Activated CD8-positive, alpha-beta memory T cell treated with anti-CD3 and anti-CD28 coated beads for 4 hours (primary cell): ENCODE results near the gene PRR12.
"Not testable (repeated sequence)": the region's sequence is repeated elsewhere in the genome, so short reads cannot be mapped to it uniquely, and the experiment has no call there.

Experiments
- DNase-seq, 2 donors: peaks; one replicate each; pipeline ENCODE4 v3.0.0-alpha.2; 2020; ENCODE audit warnings: low read depth in 2 of 2

The PRR12 gene

DNA sequence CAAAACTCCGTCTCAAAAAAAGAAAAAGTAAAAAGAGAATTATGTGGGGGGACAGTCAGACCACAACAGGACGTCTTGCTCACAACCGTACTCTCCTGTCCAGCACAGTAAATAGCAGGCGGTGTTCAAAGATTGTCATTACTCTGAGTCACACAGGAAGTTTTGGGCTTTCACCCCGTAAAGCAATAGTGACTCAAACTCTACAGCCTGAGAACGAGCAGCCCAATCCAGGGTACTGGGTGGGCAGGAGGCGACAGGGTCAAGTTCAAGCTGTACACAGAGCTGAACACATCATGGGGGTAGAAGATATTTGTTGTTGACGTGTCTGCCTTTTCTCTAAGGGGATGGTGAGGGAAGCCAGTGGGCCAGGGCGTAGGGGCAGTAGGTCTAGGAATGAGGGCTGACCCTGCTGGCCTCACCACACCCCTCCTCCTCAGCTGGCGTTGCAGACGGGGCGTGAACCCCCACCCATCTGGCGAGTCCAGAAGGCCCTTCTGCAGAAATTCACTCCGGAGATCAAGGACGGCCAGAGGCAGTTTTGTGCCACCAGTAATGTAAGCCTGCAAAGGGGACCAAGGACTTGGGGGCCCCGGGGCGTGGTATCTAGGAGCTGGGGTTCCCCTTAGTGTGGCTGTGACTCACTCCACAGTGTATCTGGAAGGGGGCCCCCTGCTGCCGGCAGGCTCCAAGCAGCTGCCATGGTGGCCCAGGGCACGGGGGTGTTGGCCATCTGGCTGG is 23.3 kb downstream of the PRR12 start:
- DNase-seq, result no peak

DNA sequence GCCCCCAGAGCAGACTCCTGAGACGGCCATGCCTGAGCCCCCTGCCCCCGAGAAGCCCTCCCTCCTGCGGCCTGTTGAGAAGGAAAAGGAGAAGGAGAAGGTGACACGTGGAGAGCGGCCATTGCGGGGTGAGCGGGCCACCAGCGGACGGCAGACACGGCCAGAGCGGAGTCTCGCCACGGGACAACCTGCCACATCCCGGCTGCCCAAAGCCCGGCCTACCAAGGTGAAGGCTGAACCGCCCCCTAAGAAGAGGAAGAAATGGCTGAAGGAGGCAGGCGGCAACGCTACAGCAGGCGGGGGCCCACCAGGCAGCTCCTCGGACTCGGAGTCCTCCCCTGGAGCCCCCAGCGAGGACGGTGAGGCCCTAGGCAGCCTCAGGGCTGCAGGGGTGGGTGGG is 24.9 kb downstream of the PRR12 start:
- DNase-seq, result no peak

DNA sequence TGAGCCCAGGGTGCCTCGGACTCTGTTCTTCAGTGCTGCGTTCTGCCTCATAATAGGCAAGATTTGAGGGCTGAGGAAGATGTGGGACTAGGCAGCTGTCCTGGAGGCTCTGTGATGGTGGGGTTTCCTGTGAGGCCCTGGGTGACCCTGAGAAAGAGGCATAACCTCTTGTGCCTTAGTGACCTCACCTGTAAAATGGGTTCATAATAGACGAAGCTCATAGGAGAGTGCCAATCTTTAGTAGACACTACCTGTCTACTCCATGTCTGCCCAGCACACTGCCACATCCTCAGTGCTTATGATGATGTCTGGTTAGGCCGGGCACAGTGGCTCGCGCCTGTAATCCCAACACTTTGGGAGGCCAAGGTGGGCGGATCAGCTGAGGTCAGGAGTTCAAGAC is 25.6 kb downstream of the PRR12 start:
- DNase-seq, result no peak

- no peak for DNase-seq
Measured at GRCh38 chr19:49616945-49617344, 26.0 kb downstream of the PRR12 start.

DNA sequence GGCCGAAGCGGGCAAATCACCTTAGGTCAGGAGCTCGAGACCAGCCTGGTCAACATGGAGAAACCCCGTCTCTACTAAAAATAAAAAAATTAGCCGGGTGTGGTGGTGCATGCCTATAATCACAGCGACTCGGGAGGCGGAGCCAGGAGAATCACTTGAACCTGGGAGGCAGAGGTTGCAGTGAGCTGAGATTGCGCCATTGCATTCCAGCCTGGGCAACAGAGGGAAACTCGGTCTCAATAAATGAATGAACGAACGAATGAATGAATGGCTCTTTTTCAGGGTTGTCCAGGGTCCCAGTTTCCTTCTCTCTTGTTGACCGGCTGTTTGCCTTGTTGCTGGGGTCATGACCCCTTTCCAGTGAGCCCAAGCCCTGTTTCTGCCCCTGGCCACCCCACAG is 26.9 kb downstream of the PRR12 start:
- not testable (repeated sequence) for DNase-seq

DNA sequence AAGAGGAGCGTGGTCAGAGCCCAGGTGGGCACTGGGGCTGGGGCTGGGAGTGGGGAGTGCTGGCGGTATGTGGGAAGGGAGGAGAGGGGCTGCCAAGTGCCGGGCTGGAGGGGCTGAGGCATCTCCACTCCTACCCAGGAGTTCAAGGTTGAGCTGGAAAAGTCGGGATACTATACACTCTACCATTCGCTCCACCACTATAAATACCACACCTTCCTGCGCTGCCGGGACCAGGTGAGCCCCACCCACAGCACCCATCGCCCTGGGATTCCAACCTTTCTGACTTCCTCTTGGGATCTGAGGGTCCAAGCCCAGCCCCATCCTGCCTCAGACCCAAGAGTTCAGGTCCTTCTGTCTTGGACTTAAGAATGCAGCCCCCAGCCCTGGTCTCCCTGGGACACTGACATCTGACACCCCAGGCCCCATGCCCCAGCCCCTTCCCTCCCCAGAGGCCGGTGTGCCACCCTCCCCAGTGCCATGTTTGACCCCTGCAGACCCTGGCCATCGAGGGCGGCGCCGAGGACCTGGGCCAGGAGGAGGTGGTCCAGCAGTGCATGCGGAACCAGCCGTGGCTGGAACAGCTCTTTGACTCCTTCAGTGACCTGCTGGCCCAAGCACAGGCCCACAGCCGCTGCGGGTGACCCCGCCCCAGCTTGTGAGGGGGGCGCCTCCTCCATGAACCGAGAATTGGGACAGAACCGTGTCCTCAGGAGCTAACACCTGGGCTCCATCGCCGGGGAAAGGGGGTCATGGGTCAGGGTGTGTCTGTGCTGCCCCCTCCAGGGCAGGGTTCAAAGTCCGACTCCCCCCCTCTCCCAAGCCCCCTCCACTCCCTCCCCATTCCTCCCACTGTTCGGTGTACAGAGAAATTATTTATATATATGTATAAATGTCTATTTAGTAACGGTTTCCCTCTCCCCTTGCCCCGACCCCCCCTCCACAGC is 34.3 kb downstream of the PRR12 start:
- no peak for DNase-seq

DNA sequence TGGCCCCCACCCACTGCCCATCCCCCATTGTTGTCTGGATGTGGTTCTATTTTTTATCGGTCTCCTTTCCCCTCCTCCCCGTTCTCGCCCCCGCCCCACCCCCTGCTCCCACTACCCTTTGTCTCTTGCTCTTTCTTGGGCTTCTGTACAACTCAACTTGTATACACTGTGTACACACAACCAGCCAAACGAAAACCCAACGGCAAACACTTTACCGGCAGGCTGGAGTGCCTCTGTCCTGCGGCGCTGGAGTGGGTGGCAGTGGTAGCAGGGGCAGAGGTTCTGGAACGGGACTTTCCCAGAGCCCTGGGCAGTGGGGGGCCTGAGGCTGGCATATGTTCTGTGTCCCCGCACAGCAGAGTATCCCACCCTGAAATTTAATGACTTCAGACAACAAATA is 35.2 kb downstream of the PRR12 start:
- no peak for DNase-seq

DNA sequence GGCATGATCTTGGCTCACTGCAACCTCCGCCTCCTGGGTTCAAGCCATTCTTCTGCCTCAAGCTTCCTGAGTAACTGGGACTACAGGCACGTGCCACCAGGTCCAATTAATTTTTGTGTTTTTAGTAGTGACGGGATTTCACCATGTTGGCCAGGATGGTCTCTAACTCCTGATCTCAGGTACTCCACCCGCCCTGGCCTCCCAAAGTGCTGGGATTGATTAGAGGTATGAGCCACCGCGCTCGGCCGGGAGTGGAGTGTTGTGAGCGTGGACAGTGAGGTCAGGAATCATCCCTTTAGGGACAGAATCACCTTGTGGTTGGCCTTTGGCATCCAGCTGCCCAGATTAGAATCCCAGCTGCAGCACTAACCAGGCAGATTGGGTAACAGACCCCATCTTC is 38.7 kb downstream of the PRR12 start:
- no peak for DNase-seq

DNA sequence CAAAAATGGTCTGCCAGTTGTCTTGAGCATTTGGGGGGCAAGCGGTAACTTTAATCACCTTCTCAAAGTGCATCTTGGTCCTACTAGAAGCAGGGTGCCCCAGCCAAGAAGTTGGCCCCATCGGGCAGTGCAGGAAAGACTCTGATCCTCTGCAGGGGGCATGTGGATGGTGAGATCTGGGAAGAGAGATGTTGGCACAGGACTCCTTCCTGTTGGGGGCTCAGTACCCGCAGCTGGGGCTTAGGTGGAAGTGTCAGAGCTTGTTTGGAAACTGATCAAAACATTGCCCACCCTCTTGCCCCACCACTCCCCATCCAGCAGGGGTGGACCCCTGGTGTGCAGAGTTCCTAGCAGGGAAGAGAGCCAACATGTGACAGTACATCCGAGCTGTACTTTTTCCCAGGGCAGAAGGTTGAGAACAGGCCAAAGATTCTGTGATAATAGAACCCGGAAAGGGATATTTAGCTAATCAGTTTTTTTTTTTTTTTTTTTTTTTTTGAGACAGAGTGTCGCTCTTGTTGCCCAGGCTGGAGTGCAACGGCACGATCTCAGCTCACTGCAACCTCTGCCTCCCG is 40.1 kb downstream of the PRR12 start:
- DNase-seq, result no peak

DNA sequence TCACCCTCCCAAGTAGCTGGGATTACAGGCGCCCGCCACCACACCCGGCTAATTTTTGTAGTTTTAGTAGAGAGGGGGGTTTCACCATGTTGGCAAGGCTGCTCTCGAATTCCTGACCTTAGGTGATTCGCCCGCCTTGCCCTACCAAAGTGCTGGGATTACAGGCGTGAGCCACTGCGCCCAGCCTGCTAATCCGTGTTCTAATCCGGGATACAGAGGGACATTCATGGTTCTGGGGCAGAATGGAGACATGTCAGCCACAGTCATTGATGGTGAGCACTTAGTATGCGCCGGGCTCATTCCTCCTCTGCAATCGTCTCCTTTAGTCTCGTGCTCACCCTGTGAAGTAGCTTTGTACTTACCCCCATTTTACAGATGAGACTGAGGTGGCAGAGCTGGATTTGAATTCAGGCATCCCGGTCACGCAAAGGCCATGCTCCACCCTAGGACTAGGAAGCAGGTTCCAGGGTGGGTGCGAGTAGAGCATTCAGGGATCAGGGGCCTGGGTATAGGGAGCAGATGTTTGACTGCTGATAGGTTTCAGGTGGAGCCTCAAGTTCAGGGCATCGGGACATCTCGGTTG is 40.7 kb downstream of the PRR12 start:
- no peak for DNase-seq

DNA sequence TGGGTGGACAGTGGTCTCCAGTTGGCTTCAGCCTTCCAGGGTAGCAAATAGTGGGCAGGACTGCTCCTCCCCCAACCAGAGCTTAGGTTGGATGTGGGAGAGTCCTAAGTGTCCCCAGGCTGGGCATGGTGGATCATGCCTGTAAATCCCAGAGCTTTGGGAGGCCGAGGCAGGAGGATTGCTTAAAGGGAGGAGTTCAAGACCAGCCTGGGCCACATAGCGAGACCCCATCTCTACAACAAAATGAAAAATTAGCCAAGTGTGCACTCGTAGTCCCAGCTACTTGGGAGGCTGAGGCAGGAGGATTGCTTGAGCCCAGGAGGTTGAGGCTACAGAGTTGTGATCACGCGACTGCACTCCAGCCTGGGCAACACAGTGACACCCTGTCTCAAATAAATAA is 41.6 kb downstream of the PRR12 start:
- no peak for DNase-seq

- DNase-seq, result not testable (repeated sequence)
Measured at GRCh38 chr19:49633273-49633672, 42.3 kb downstream of the PRR12 start.

- DNase-seq, result no peak
Measured at GRCh38 chr19:49635530-49636232, 44.7 kb downstream of the PRR12 start.

- DNase-seq, result no peak
Measured at GRCh38 chr19:49636233-49636932, 45.4 kb downstream of the PRR12 start.

DNA sequence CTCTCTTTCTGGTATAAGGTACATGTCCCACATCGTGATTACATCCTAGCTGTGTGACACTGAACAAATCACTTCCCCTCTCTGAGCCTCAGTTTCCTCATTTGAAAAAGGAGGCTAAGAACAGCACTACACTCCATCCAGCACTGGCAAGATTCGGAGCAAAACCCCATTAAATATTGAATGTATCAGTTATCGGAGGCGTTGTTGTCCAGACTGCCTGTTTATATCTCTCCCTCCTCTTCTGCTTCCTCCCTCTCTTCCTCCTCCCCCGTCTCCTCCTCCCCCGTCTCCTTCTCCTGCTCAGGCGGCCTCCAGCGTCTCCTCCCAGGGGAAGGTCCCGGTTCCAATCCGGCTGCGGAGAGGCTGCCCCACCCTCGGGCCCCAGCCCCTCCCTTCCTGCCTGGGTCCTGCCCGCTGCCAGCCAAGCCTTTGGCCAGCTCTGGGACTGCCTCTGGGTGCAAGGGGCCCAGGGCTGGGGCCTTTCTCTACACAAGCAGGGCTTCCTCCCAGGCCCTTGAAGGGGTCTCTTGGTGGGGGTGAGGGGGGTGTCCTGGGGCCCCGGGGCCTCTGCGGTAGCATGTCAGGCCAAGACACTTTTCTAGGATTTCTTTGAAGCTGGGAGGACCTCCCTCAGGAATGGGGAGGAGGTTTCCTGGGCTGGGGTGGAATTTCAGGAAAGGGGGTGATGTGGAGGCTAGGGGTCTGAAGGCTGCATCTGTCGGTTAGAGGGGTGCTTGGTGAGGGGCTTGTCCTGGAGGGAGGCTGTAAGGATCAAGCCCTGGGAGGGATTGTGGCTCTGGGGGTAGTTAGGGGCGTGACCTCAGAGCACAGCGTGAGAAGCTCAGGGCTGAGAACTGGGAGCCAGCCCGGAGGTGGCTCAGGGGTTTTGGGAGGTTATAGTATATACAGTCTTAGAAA is 47.1 kb downstream of the PRR12 start:
- DNase-seq, result no peak

DNA sequence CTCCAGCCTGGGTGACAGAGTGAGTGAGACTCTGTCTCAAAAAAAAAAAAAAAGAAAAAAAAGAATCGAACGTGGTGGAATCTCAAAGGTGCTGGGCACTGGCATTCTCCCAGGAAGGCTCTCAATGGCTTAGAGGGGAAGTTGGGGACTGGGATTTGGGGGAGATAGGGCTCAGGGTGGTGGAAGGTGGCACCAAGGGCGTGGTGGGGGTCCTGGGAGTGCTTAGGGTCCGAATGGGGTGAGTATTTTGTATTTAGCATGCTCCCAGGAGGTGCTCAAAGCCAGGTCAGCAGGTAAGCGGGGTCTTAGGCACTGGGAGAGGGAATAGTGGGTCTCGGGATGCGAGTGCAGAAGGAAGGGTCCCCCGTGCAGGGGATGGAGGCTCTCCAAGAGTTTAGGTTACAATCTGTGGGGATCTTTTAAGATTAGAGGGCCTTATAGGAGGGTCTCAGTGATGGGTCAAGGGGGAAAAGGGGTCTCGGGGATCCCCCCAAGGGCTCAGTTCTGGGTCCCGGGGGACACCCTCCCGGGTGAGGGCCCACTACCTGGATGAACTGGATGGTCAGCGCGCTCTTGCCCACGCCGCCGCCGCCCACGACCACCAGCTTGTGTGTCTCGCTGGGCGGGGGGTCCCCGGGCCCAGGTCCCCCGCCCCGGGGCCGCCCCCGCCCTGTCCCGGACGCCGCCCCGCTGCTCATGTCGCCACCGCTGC is 48.6 kb downstream of the PRR12 start:
- DNase-seq, result no peak

DNA sequence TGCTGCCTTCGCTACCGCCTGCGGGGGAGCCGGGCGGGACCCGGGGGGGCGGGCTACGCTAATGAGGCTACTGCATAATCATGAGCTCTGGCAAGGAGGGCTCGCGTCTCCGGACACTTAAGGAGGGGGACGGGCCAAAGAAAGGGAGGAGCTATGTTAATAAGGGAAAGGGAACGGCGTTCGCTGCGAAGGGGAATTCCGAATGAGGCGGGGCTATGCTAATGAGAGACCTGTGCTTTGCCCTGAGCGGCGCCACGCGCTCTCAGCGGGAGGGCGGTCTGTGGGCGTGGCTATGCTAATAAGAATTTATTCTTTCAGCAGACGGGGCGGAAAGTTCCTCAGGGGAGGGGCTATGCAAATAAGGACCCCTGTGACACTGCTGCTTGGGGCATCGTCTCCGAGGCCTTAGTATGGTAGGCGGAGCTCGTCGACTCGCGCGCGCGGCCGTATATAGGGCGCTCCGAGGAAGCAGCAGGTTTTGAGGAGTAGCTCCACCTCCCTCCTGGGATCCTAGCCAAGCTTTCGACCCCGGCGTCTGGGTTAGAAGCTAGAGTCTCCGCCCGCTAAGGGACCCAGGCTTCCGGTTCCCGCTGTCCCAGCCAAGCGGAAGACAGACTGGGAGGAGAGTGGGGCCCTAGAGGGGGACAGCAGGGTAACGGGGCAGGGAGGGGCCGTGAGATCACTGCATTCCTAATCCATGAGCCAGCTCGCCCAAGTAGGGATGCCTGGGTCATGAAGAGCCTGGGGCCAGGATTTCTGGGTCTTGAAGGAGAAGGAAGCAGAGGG is 49.3 kb downstream of the PRR12 start, which contains the start of gene RRAS:
RRAS (minus strand) TSS at position 31 of the 786 bp plus-strand sequence. CDS start 45 bp downstream, outside the sequence.
- DNase-seq, result peak; percentile 100
